RWPE1 (cell line): Measurements from ENCODE around the gene FAM72C.
"Not testable (repeated sequence)": the region's sequence is repeated elsewhere in the genome, so short reads cannot be mapped to it uniquely, and the experiment has no call there.

Source experiments
- CTCF ChIA-PET: fragments of 350-600 bp; sonication (Branson Sonifier 250); formaldehyde crosslinking; extraction: SDS; loops from one replicate; lab custom pipeline; 2021; lab: Yijun Ruan, JAX
- POLR2A ChIA-PET: fragments of 400-600 bp; formaldehyde crosslinking; extraction: SDS; loops from one replicate; lab custom pipeline; 2020; ENCODE audit warnings: antibody characterized with exemption; ENCODE audit not compliant: low non-redundant PET; lab: Yijun Ruan, JAX
- DNase-seq: peaks from one replicate; pipeline ENCODE4 v3.0.0; 2012; ENCODE audit warnings: low spot score
- H3K27ac ChIP-seq: fragments of 450-650 bp; 2 replicates; pipeline ENCODE4 v1.5.1; 2017

The FAM72C gene

GRCh38 chr1:143989719-143990118 is 17.9 kb upstream of the FAM72C start:
- H3K27ac ChIP-seq, DNase-seq, CTCF ChIA-PET, POLR2A ChIA-PET: not testable (repeated sequence)

GRCh38 chr1:143989427-143989712 is 17.6 kb upstream of the FAM72C start:
- DNase-seq, CTCF ChIA-PET, H3K27ac ChIP-seq, POLR2A ChIA-PET: not testable (repeated sequence)

- CTCF ChIA-PET: not testable (repeated sequence)
Observed at GRCh38 chr1:143988602-143989426, 17.0 kb upstream of the FAM72C start.

GRCh38 chr1:143987868-143988267 is 16.1 kb upstream of the FAM72C start:
- DNase-seq, POLR2A ChIA-PET, CTCF ChIA-PET, H3K27ac ChIP-seq: not testable (repeated sequence)

More at GRCh38 chr1:143988602-143989426, 17.0 kb upstream of the FAM72C start:
- DNase-seq, H3K27ac ChIP-seq, POLR2A ChIA-PET: not testable (repeated sequence)

- H3K27ac ChIP-seq, CTCF ChIA-PET, DNase-seq, POLR2A ChIA-PET: not testable (repeated sequence)
Observed at GRCh38 chr1:143984721-143985473, 13.1 kb upstream of the FAM72C start.

- DNase-seq, POLR2A ChIA-PET, CTCF ChIA-PET: not testable (repeated sequence)
- peak overlapping the region; percentile 78; the same call in 1 of the 2 replicates for H3K27ac ChIP-seq
Observed at GRCh38 chr1:143974416-143974815, 2.6 kb upstream of the FAM72C start.

- peak overlapping the region; percentile 78 for H3K27ac ChIP-seq
- CTCF ChIA-PET, POLR2A ChIA-PET, DNase-seq: not testable (repeated sequence)
Observed at GRCh38 chr1:143973876-143974414, 2.2 kb upstream of the FAM72C start.

- H3K27ac ChIP-seq, POLR2A ChIA-PET, DNase-seq, CTCF ChIA-PET: not testable (repeated sequence)
Observed at GRCh38 chr1:143972753-143973326, 1.1 kb upstream of the FAM72C start.

- H3K27ac ChIP-seq, CTCF ChIA-PET, DNase-seq, POLR2A ChIA-PET: not testable (repeated sequence)
Observed at GRCh38 chr1:143965860-143966259, 5.9 kb downstream of the FAM72C start.

- H3K27ac ChIP-seq, POLR2A ChIA-PET, DNase-seq, CTCF ChIA-PET: not testable (repeated sequence)
Observed at GRCh38 chr1:143964294-143964693, 7.5 kb downstream of the FAM72C start.

GRCh38 chr1:143955930-143956329 is 15.9 kb downstream of the FAM72C start:
- CTCF ChIA-PET, POLR2A ChIA-PET, H3K27ac ChIP-seq, DNase-seq: not testable (repeated sequence)

- POLR2A ChIA-PET, DNase-seq, H3K27ac ChIP-seq, CTCF ChIA-PET: not testable (repeated sequence)
Observed at GRCh38 chr1:143952913-143953312, 18.9 kb downstream of the FAM72C start.

- H3K27ac ChIP-seq, POLR2A ChIA-PET, DNase-seq, CTCF ChIA-PET: not testable (repeated sequence)
Observed at GRCh38 chr1:143951485-143952391, 20.0 kb downstream of the FAM72C start.

- CTCF ChIA-PET, POLR2A ChIA-PET, DNase-seq, H3K27ac ChIP-seq: not testable (repeated sequence)
Observed at GRCh38 chr1:143947749-143948148, 24.0 kb downstream of the FAM72C start.

GRCh38 chr1:143945253-143945652 is 26.5 kb downstream of the FAM72C start:
- H3K27ac ChIP-seq, CTCF ChIA-PET, POLR2A ChIA-PET, DNase-seq: not testable (repeated sequence)

GRCh38 chr1:143944576-143945240 is 27.1 kb downstream of the FAM72C start:
- POLR2A ChIA-PET, CTCF ChIA-PET, DNase-seq, H3K27ac ChIP-seq: not testable (repeated sequence)
